OCI-LY1 (cell line): ENCODE measurements around the gene RASGRF1.

Experiments used
- CTCF ChIP-seq: fragments of 200-600 bp; sonication (generic), shearing (Covaris generic); IDR thresholded peaks from 2 replicates; pipeline ENCODE4 v1.5.1; 2017; ENCODE audit warnings: mild to moderate bottlenecking, antibody characterized with exemption, low read length, moderate library complexity, mixed read lengths
- EZH2 ChIP-seq: fragments of 200-600 bp; sonication (generic), shearing (Covaris generic); IDR thresholded peaks from 2 replicates; pipeline ENCODE4 v1.8.0; 2017; ENCODE audit warnings: borderline replicate concordance, mixed run types, mild to moderate bottlenecking, antibody characterized with exemption, low read length, moderate library complexity, mixed read lengths

GRCh38 chr15:78950902-78951840 is 139.4 kb downstream of the RASGRF1 start:
- no peak for TF ChIP-seq CTCF
- TF ChIP-seq EZH2 = no peak
